Progenitor cell of endocrine pancreas (in vitro differentiated cells): ENCODE measurements around the gene PSMC4. TPM values are rescaled to one million over a fixed set of nuclear protein-coding genes. Genes with fewer than 3 reads are reported as not detected.

Experiments used
- DNase-seq: peaks from one replicate; pipeline ENCODE4 v3.0.0; 2021; ENCODE audit warnings: low spot score; ENCODE audit not compliant: unreplicated experiment
- H3K27ac Mint-ChIP-seq: 2 replicates; pipeline ENCODE4 v1.8.0; 2021; ENCODE audit warnings: mild to moderate bottlenecking, moderate library complexity, mixed read lengths
- H3K27me3 Mint-ChIP-seq: 2 replicates; pipeline ENCODE4 v1.8.0; 2021; ENCODE audit warnings: mixed read lengths
- H3K36me3 Mint-ChIP-seq: 2 replicates; pipeline ENCODE4 v1.8.0; 2022; ENCODE audit warnings: mixed read lengths; ENCODE audit not compliant: insufficient read depth
- H3K4me1 Mint-ChIP-seq: 2 replicates; pipeline ENCODE4 v1.8.0; 2021; ENCODE audit warnings: low read depth, mixed read lengths
- H3K4me3 Mint-ChIP-seq: 2 replicates; pipeline ENCODE4 v1.8.0; 2021; ENCODE audit warnings: low read depth, mild to moderate bottlenecking, moderate library complexity, mixed read lengths
- H3K9me3 Mint-ChIP-seq: 2 replicates; pipeline ENCODE4 v1.8.0; 2021; ENCODE audit warnings: low read depth, mixed read lengths
- CTCF ChIP-seq: fragments of 200-600 bp; sonication (generic); IDR thresholded peaks from one replicate; pipeline ENCODE4 v1.5.0; 2021; ENCODE audit warnings: antibody characterized with exemption, mild to moderate bottlenecking; ENCODE audit not compliant: unreplicated experiment
- total RNA-seq: library from RNA; stranded (reverse); gene quantifications from 2 replicates; pipeline ENCODE4 v1.2.1, GENCODE V29; 2021

The PSMC4 gene
- total RNA-seq, 1 donor from 2014 or later: 95.9 TPM

GRCh38 chr19:39943586-39943985, 27.4 kb upstream of the PSMC4 start:
- H3K4me1 Mint-ChIP-seq: peaks cover 31% of the 10 kb centered on the region
- H3K36me3 Mint-ChIP-seq: peaks cover 3% of the 10 kb centered on the region
- peak overlapping the region; percentile 67 for H3K27ac Mint-ChIP-seq
- DNase-seq: no peak
- no peaks in the 10 kb centered on the region for H3K27me3 Mint-ChIP-seq
- no peak overlapping the region for H3K4me3 Mint-ChIP-seq
- no peak for TF ChIP-seq CTCF
- H3K9me3 Mint-ChIP-seq: peaks cover 9% of the 10 kb centered on the region

GRCh38 chr19:39946532-39946931, 24.4 kb upstream of the PSMC4 start:
- Mint-ChIP-seq H3K9me3 (no peaks in the 10 kb centered on the region), H3K27me3 (no peaks in the 10 kb centered on the region), H3K36me3 (no peaks in the 10 kb centered on the region), H3K4me1 (peaks cover 29% of the 10 kb centered on the region), H3K4me3 (no peak overlapping the region), H3K27ac (peak overlapping the region; percentile 12)
- no peak for DNase-seq
- no peak for TF ChIP-seq CTCF

GRCh38 chr19:39949026-39949747, 21.8 kb upstream of the PSMC4 start:
- Mint-ChIP-seq H3K9me3 (no peaks in the 10 kb centered on the region), H3K36me3 (no peaks in the 10 kb centered on the region), H3K27ac (no peak overlapping the region), H3K4me1 (peaks cover 12% of the 10 kb centered on the region), H3K4me3 (no peak overlapping the region), H3K27me3 (no peaks in the 10 kb centered on the region)
- DNase-seq: no peak
- TF ChIP-seq CTCF: no peak

GRCh38 chr19:39951065-39951650, 19.8 kb upstream of the PSMC4 start:
- no peak overlapping the region for H3K27ac Mint-ChIP-seq
- H3K4me1 Mint-ChIP-seq: peaks cover 5% of the 10 kb centered on the region
- no peaks in the 10 kb centered on the region for H3K9me3 Mint-ChIP-seq
- H3K4me3 Mint-ChIP-seq: no peak overlapping the region
- TF ChIP-seq CTCF: no peak
- H3K36me3 Mint-ChIP-seq: no peaks in the 10 kb centered on the region
- no peaks in the 10 kb centered on the region for H3K27me3 Mint-ChIP-seq
- no peak for DNase-seq

- H3K9me3 Mint-ChIP-seq: no peaks in the 10 kb centered on the region
- no peaks in the 10 kb centered on the region for H3K36me3 Mint-ChIP-seq
- no peak overlapping the region for H3K4me3 Mint-ChIP-seq
- peaks cover 3% of the 10 kb centered on the region for H3K4me1 Mint-ChIP-seq
- TF ChIP-seq CTCF: no peak
- no peak overlapping the region for H3K27ac Mint-ChIP-seq
- H3K27me3 Mint-ChIP-seq: no peaks in the 10 kb centered on the region
- DNase-seq: no peak
Measured at GRCh38 chr19:39951686-39952085, 19.3 kb upstream of the PSMC4 start.
